Stomach smooth muscle (tissue), 2 donors: Measurements from ENCODE around the gene S100Z.
"Not testable (repeated sequence)": the region's sequence is repeated elsewhere in the genome, so short reads cannot be mapped to it uniquely, and the experiment has no call there.

Experiments used
- H3K27ac ChIP-seq: one replicate; pipeline ENCODE4 v1.7.0; 2013; ENCODE audit warnings: mild to moderate bottlenecking, low read length, inconsistent platforms
- H3K27me3 ChIP-seq, 2 donors: one replicate each; pipeline ENCODE4 v1.7.0; 2013; ENCODE audit warnings: low read length in 2 of 2; ENCODE audit not compliant: insufficient read depth in 2 of 2, control insufficient read depth in 1 of 2
- H3K36me3 ChIP-seq, 2 donors: one replicate each; pipeline ENCODE4 v1.7.0; 2013; ENCODE audit warnings: low read length in 2 of 2; ENCODE audit not compliant: control insufficient read depth in 2 of 2, insufficient read depth in 2 of 2
- H3K4me1 ChIP-seq: one replicate; pipeline ENCODE4 v1.7.0; 2013; ENCODE audit warnings: low read length; ENCODE audit not compliant: control insufficient read depth, insufficient read depth
- H3K4me3 ChIP-seq, 2 donors: one replicate each; pipeline ENCODE4 v1.7.0; 2013; ENCODE audit warnings: low read length in 2 of 2
- H3K9ac ChIP-seq, 2 donors: one replicate each; pipeline ENCODE4 v1.7.0; 2013; ENCODE audit warnings: low read length in 2 of 2, mild to moderate bottlenecking in 1 of 2
- H3K9me3 ChIP-seq, 2 donors: one replicate each; pipeline ENCODE4 v1.7.0; 2013; ENCODE audit warnings: low read length in 2 of 2; ENCODE audit not compliant: control insufficient read depth in 2 of 2
- donor health status: healthy.
- donor health status: Pancreatic carcinoma.

S100Z gene

DNA sequence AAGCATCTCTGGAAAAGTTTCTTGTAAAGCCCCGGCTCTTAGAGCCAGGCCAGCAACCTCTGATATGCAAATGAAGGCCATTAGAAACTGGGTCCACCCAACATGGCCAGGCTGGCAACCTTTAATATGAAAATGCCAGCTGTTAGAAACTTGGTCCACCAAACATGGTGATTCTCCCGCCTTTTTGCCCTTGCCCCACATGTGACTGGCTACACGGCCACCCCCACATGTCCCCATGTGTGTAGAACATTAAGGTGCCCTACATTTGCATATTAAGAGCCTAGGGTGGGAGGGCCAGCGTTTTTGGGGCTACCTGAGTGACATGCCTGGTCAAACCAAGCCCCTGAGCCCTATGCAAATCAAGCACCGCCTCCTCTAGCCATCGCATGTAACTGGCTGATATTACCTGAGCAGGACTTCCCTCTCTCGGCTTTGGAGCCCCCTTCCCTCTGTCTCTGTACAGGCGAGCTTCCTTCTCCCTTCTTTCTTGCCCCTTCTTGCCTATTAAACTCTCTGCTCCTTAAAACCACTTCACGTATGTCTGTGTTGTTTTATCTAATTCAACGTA lies 39.0 kb downstream of the S100Z start:
- Histone ChIP-seq H3K36me3 (no peaks in the 10 kb centered on the region), H3K9me3 (no peaks in the 10 kb centered on the region), H3K4me3 (no peak overlapping the region), H3K9ac (no peak overlapping the region), H3K27ac (no peak overlapping the region), H3K27me3 (no peaks in the 10 kb centered on the region), H3K4me1 (no peaks in the 10 kb centered on the region)

DNA sequence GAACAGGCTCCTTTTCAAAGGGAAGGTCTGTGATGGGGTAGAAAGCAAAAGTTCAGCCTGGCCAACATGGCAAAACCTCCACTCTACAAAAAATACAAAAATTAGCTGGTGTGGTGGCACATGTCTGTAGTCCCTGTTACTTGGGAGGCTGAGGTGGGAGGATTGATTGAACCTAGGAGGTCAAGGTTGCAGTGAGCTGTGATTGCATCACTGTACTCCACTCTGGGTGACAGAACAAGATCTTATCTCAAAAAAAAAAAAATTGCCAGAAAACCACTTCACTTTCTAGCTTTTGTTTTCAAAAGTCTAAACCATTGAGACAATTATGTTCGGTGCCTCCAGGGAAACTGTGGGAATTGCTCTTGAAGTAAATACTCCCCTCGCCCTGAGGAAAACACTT lies 43.5 kb downstream of the S100Z start:
- Histone ChIP-seq H3K9ac (no peak overlapping the region), H3K4me3 (no peak overlapping the region), H3K4me1 (no peaks in the 10 kb centered on the region), H3K9me3 (peaks cover 0 to 4% of the 10 kb centered on the region in 2 donors), H3K36me3 (no peaks in the 10 kb centered on the region), H3K27me3 (no peaks in the 10 kb centered on the region), H3K27ac (no peak overlapping the region)

DNA sequence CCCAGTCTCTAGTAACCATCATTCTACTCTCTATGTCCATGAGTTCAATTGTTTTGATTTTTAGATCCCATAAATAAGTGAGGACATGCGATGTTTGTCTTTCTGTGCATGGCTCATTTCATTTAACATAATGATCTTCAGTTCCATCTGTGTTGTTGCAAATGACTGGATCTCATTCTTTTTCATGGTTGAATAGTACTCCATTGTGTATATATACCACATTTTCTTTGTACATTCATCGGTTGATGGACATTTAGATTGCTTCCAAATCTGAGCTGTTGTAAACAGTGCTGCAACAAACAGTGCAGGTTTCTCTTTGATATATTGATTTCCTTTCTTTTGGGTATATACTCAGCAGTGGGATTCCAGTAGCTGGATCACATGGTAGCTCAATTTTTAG lies 46.4 kb downstream of the S100Z start:
- Histone ChIP-seq H3K27ac (no peak overlapping the region), H3K4me1 (no peaks in the 10 kb centered on the region), H3K9me3 (peaks cover 2 to 9% of the 10 kb centered on the region in 2 donors), H3K36me3 (no peaks in the 10 kb centered on the region), H3K4me3 (no peak overlapping the region), H3K9ac (no peak overlapping the region), H3K27me3 (no peaks in the 10 kb centered on the region)

DNA sequence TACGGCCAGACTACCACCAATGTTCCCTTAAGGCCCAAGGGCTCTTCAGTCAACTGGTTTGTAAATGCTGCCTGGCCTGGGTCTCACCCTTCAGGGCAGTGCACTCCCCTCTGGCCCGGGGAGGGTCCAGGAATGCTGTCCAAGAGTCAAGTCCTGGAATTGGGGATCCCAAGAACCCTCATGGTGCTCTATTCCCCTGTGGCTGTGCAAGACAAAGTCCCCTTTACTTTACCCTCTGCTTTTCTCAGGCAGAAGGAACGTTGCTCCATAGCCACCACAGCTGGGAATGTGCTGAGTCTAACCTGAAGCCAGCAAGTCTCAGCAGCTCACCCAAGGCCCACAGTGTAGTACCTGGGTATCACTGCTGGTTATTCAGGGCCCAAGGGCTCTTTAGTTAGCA lies 51.7 kb downstream of the S100Z start:
- H3K4me1 ChIP-seq = no peaks in the 10 kb centered on the region
- H3K27ac ChIP-seq = no peak overlapping the region
- H3K9me3 ChIP-seq = peaks cover 6 to 19% of the 10 kb centered on the region in 2 donors
- H3K27me3 ChIP-seq = no peaks in the 10 kb centered on the region
- H3K4me3 ChIP-seq = no peak overlapping the region
- no peak overlapping the region for H3K9ac ChIP-seq
- no peaks in the 10 kb centered on the region for H3K36me3 ChIP-seq

DNA sequence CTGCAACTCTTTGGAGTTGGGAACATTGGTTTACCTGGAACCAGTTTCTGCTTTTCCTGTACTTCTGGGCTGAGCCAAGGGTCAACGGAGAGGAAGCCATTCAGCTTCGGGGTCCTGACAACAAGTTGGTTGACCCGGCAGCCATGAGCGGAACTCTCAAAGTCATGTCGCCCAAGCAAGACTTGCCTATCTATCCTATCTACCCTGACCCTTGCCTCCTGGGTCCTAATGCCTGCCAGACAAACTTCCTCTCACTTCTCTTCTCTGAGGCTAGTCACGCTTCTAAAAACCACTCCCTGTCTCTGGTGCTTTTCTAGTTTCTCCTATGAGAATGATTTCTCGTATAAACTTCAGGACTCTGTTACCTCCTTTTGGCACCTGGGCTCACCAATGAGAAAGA lies 58.4 kb downstream of the S100Z start:
- Histone ChIP-seq H3K9ac (no peak overlapping the region), H3K4me3 (no peak overlapping the region), H3K27ac (no peak overlapping the region), H3K36me3 (no peaks in the 10 kb centered on the region), H3K27me3 (no peaks in the 10 kb centered on the region), H3K4me1 (no peaks in the 10 kb centered on the region), H3K9me3 (no peaks in the 10 kb centered on the region)

DNA sequence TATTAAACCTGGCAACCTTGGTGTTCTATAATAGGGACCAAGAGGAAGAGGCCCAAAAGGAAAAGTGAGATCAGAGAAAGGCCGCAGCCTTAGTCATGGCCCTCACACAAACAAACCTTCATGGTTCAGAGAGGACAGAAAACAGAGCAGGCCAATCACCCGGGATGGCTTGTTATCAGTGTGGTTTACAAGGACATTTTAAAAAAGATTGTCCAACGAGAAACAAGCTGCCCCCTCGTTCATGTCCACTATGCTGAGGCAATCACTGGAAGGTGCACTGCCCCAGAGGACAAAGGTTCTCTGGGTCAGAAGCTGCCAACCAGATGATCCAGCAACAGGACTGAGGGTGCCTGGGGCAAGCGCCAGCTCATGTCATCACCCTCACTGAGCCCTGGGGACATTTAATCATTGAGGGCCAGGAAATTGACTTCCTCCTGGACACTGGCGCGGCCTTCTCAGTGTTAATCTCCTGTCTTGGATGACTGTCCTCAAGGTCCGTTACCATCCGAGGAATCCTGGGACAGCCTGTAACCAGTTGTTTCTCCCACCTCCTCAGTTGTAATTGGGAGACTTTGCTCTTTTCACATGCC lies 60.6 kb downstream of the S100Z start:
- not testable (repeated sequence) for H3K27me3 ChIP-seq, H3K36me3 ChIP-seq, H3K4me1 ChIP-seq, H3K9me3 ChIP-seq, H3K27ac ChIP-seq, H3K4me3 ChIP-seq, H3K9ac ChIP-seq

DNA sequence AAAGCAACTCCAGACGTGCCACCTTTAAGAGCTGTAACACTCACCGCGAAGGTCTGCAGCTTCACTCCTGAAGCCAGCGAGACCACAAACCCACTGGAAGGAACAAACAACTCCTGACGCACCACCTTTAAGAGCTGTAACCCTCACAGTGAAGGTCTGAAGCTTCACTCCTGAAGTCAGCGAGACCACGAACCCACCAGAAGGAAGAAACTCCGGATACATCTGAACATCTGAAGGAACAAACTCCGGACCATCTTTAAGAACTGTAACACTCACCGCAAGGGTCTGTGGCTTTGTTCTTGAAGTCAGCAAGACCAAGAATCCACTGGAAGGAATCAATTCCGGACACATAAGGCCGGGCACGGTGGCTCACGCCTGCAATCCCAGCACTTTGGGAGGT lies 64.9 kb downstream of the S100Z start:
- not testable (repeated sequence) for H3K36me3 ChIP-seq, H3K27ac ChIP-seq, H3K9me3 ChIP-seq, H3K27me3 ChIP-seq, H3K4me1 ChIP-seq, H3K9ac ChIP-seq, H3K4me3 ChIP-seq

DNA sequence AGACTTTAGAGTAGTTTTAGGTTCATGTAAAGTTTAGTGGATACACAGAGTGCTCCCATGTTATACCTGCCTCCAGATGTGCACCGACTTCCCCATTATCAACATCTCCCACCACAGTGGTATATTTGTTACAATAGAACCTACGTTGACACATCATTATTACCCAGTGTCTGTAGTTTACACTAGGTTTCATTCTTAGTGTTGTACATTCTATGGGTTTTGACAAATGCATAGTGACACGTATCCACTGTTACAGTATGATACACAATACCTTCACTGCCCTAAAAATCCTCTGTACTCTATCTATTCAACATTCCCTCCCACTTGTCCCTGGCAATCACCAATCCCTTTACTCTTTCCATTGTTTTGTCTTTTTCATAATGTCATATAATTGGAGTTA lies 68.7 kb downstream of the S100Z start:
- H3K9ac ChIP-seq = no peak overlapping the region
- H3K4me3 ChIP-seq = no peak overlapping the region
- no peaks in the 10 kb centered on the region for H3K9me3 ChIP-seq
- no peaks in the 10 kb centered on the region for H3K27me3 ChIP-seq
- H3K27ac ChIP-seq = no peak overlapping the region
- H3K4me1 ChIP-seq = no peaks in the 10 kb centered on the region
- H3K36me3 ChIP-seq = no peaks in the 10 kb centered on the region

DNA sequence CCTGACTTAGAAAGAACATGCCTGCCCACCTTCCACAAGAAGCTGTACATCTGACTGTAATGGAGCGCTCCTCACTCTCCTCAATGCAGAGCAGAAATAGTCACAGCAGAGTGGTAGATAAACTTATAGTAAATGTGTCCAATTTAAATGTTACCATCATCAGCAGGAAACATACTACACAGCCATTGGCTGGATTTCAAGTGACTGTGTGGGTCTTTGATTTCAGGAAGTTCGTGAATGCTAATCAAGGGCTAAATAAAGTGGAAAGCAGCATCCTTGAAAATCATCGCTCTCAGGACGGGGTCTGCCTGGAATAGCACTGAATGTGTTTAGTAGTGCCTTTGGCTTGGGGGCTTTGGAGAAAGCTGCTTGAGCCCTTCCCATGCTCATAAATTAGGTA lies 70.7 kb downstream of the S100Z start:
- Histone ChIP-seq H3K9ac (no peak overlapping the region), H3K27me3 (no peaks in the 10 kb centered on the region), H3K36me3 (no peaks in the 10 kb centered on the region), H3K9me3 (no peaks in the 10 kb centered on the region), H3K27ac (no peak overlapping the region), H3K4me1 (no peaks in the 10 kb centered on the region), H3K4me3 (no peak overlapping the region)

DNA sequence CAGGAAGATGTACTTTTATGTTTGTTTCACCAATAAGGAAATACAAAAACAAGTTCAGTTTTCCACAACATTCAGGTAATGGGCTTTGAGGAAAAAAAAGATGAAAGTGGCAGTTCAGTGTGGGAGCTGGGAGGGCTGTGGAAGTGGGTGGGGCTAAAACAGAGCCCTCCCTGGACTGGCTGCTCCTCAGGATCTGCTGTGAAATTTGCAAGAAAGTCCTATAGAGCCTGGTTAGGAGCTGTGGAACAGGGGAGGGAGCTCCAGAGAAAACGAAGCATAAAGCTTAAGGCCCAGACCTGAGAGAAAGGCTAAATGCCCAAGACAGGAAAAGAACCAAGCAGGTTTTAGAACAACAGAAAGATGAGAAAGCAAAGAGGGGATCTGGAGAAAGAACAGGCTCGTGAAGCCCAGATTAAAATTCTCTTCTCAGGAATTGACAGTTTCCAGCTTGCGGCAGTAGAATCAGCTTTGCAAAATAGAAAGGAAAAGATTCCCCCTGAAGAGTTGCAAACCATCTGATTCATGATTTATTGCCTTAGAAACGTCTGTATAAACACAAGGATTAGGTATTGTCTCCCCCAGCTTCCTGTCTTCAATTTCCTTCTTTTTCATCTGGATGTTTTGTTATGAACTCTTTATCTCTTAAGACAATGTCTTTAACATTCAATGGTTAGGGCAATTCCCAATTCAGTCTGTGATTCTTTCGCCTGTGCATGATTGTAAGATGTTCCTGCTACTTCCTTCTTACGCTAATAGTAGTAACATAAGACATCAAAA lies 76.7 kb downstream of the S100Z start:
- no peak overlapping the region for H3K27ac ChIP-seq
- H3K4me1 ChIP-seq = no peaks in the 10 kb centered on the region
- no peak overlapping the region for H3K9ac ChIP-seq
- H3K9me3 ChIP-seq = no peaks in the 10 kb centered on the region
- no peaks in the 10 kb centered on the region for H3K27me3 ChIP-seq
- H3K36me3 ChIP-seq = no peaks in the 10 kb centered on the region
- H3K4me3 ChIP-seq = no peak overlapping the region

DNA sequence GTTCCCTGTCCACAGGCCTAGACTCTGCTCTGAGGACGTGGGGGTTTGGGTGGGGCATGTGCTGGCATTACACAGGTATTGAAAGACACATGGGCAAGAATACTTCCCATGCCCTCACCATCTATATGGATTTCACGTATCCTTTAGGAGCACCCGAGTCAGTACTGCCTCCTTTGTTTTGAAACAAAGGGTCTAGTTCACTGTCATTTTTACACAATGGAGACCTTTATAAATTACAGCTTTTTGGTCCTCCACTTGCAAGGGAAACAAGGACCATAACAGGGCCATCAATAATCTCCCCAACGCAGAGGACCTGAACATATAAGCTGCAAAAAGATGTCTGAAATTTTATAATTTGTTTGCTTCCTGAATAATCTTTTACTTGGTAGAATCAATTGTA lies 78.1 kb downstream of the S100Z start:
- H3K27ac ChIP-seq = no peak overlapping the region
- H3K4me1 ChIP-seq = no peaks in the 10 kb centered on the region
- no peak overlapping the region for H3K4me3 ChIP-seq
- no peaks in the 10 kb centered on the region for H3K9me3 ChIP-seq
- no peak overlapping the region for H3K9ac ChIP-seq
- no peaks in the 10 kb centered on the region for H3K36me3 ChIP-seq
- no peaks in the 10 kb centered on the region for H3K27me3 ChIP-seq
